GM18870 (cell line): ENCODE results near the gene NUDCD3.
"Not testable (repeated sequence)": the region's sequence is repeated elsewhere in the genome, so short reads cannot be mapped to it uniquely, and the experiment has no call there.

Experiments
- ATAC-seq: cut with Tn5 transposase; IDR thresholded peaks from one replicate; pipeline ENCODE4 v1.9.1; 2021; ENCODE audit warnings: moderate library complexity; ENCODE audit not compliant: unreplicated experiment

The NUDCD3 gene

GRCh38 chr7:44449584-44449928 is 40.9 kb downstream of the NUDCD3 start:
- ATAC-seq: no peak

GRCh38 chr7:44448922-44449583 is 41.4 kb downstream of the NUDCD3 start:
- ATAC-seq: no peak

GRCh38 chr7:44447874-44448425 is 42.5 kb downstream of the NUDCD3 start:
- no peak for ATAC-seq

- ATAC-seq: no peak
These were observed 44.3 kb downstream of the NUDCD3 start for GRCh38 chr7:44445986-44446671.

GRCh38 chr7:44441079-44441478 is 49.4 kb downstream of the NUDCD3 start:
- ATAC-seq: no peak

GRCh38 chr7:44440577-44441078 is 49.8 kb downstream of the NUDCD3 start:
- no peak for ATAC-seq

GRCh38 chr7:44439926-44440325 is 50.5 kb downstream of the NUDCD3 start:
- ATAC-seq: no peak

- ATAC-seq: no peak
These were observed 51.6 kb downstream of the NUDCD3 start for GRCh38 chr7:44438816-44439215.

- no peak for ATAC-seq
These were observed 56.3 kb downstream of the NUDCD3 start for GRCh38 chr7:44434201-44434600.

GRCh38 chr7:44433255-44434022 is 57.0 kb downstream of the NUDCD3 start:
- no peak for ATAC-seq

GRCh38 chr7:44432381-44432977 is 58.0 kb downstream of the NUDCD3 start:
- no peak for ATAC-seq

GRCh38 chr7:44431091-44431608 is 59.3 kb downstream of the NUDCD3 start:
- ATAC-seq: no peak

- ATAC-seq: no peak
These were observed 60.4 kb downstream of the NUDCD3 start for GRCh38 chr7:44430054-44430453.

- ATAC-seq: not testable (repeated sequence)
These were observed 65.7 kb downstream of the NUDCD3 start for GRCh38 chr7:44424762-44425161.

- no peak for ATAC-seq
These were observed 73.5 kb downstream of the NUDCD3 start for GRCh38 chr7:44416941-44417340.

GRCh38 chr7:44415510-44415909 is 74.9 kb downstream of the NUDCD3 start:
- ATAC-seq: no peak

GRCh38 chr7:44415047-44415446 is 75.4 kb downstream of the NUDCD3 start:
- no peak for ATAC-seq

- ATAC-seq: no peak
These were observed 79.2 kb downstream of the NUDCD3 start for GRCh38 chr7:44411306-44411705.

- no peak for ATAC-seq
These were observed 81.9 kb downstream of the NUDCD3 start for GRCh38 chr7:44408596-44408995.

GRCh38 chr7:44403775-44404174 is 86.7 kb downstream of the NUDCD3 start:
- ATAC-seq: no peak
